H1 (cell line): ENCODE data around the gene MNAT1. TPM values are rescaled to one million over a fixed set of nuclear protein-coding genes. Genes with fewer than 3 reads are reported as not detected.

ENCODE experiments used
- CTCF ChIA-PET: fragments of 300-600 bp; sonication (Branson Sonifier 250); formaldehyde crosslinking; loops from one replicate; lab custom pipeline; 2021; ENCODE audit not compliant: partially characterized antibody; lab: Charles Lee
- POLR2A ChIA-PET: fragments of 300-600 bp; sonication (Branson Sonifier 250); formaldehyde crosslinking; loops from one replicate; lab custom pipeline; 2021; ENCODE audit warnings: inconsistent platforms; ENCODE audit not compliant: partially characterized antibody; lab: Charles Lee
- DNase-seq, 2 experiments: peaks; one replicate each; pipeline versions ENCODE4 v3.0.0 to v3.0.0-alpha.2; 2010 to 2022; ENCODE audit warnings: low spot score in 2 of 2, low read depth in 1 of 2, mixed read lengths in 1 of 2
- FAIRE-seq: peaks from 2 replicates; lab custom pipeline; 2011; peaks lifted over from hg19 to GRCh38; lab: Jason Lieb, UNC
- H2AFZ ChIP-seq: 2 replicates; pipeline ENCODE4 v1.8.1; 2012; ENCODE audit warnings: low read length, inconsistent platforms
- H2AK5ac ChIP-seq: 2 replicates; pipeline ENCODE4 v1.6.1; 2013; ENCODE audit warnings: low read depth, low read length
- H2BK120ac ChIP-seq: replicated peaks from 2 replicates; pipeline ENCODE3; 2013; ENCODE audit warnings: low read depth, low read length, inconsistent platforms
- H2BK12ac ChIP-seq: 2 replicates; pipeline ENCODE4 v1.6.1; 2013; ENCODE audit warnings: low read depth, low read length
- H2BK15ac ChIP-seq: 2 replicates; pipeline ENCODE4 v1.6.1; 2013; ENCODE audit warnings: low read length
- H2BK20ac ChIP-seq: 2 replicates; pipeline ENCODE4 v1.6.1; 2013; ENCODE audit warnings: low read length
- H2BK5ac ChIP-seq: 2 replicates; pipeline ENCODE4 v1.6.1; 2013; ENCODE audit warnings: low read depth, low read length
- H3K14ac ChIP-seq: 2 replicates; pipeline ENCODE4 v1.6.1; 2013; ENCODE audit warnings: inconsistent platforms; ENCODE audit not compliant: insufficient read length
- H3K18ac ChIP-seq: 2 replicates; pipeline ENCODE4 v1.6.1; 2013; ENCODE audit warnings: low read length; ENCODE audit errors: extremely low read depth
- H3K23ac ChIP-seq: 2 replicates; pipeline ENCODE4 v1.6.1; 2013; ENCODE audit warnings: inconsistent platforms; ENCODE audit not compliant: insufficient read length
- H3K23me2 ChIP-seq: 2 replicates; pipeline ENCODE4 v1.6.1; 2013; ENCODE audit warnings: low read depth, low read length
- H3K27ac ChIP-seq: 2 replicates; pipeline ENCODE4 v1.6.1; 2011; ENCODE audit warnings: low read depth, low read length, inconsistent platforms
- H3K27me3 ChIP-seq, 4 experiments: replicated peaks in 1 of 4; 1 replicate in 1 of 4; 2 replicates in 3 of 4; pipeline versions ENCODE4 v1.6.1 to v1.8.1; 2011 to 2013; ENCODE audit warnings: low read length in 3 of 4, mild to moderate bottlenecking in 3 of 4, inconsistent platforms in 2 of 4, mixed read lengths in 2 of 4, moderate library complexity in 1 of 4; ENCODE audit not compliant: control insufficient read depth in 3 of 4, insufficient read depth in 3 of 4; ENCODE audit errors: extremely low read depth in 1 of 4
- H3K36me3 ChIP-seq, 4 experiments: 2 replicates each; pipeline versions ENCODE4 v1.6.1 to v1.8.1; 2011 to 2013; ENCODE audit warnings: mild to moderate bottlenecking in 4 of 4, low read length in 3 of 4, moderate library complexity in 2 of 4, control low read depth in 1 of 4, inconsistent platforms in 1 of 4; ENCODE audit not compliant: insufficient read depth in 4 of 4, control insufficient read depth in 2 of 4
- H3K4ac ChIP-seq: replicated peaks from 2 replicates; pipeline ENCODE3; 2013; ENCODE audit warnings: low read length, low read depth, mixed read lengths, inconsistent platforms; ENCODE audit not compliant: insufficient read length
- H3K4me1 ChIP-seq, 4 experiments: replicated peaks in 1 of 4; 1 replicate in 1 of 4; 2 replicates in 3 of 4; pipeline versions ENCODE4 v1.6.1 to v1.8.1; 2011 to 2013; ENCODE audit warnings: low read length in 3 of 4, inconsistent platforms in 2 of 4, mixed read lengths in 1 of 4; ENCODE audit not compliant: insufficient read depth in 4 of 4, control insufficient read depth in 3 of 4
- H3K4me2 ChIP-seq, 2 experiments: 2 replicates each; pipeline versions ENCODE4 v1.6.1 to v1.8.1; 2011 to 2013; ENCODE audit warnings: low read depth in 2 of 2, low read length in 2 of 2, control low read depth in 1 of 2, inconsistent platforms in 1 of 2, mild to moderate bottlenecking in 1 of 2; ENCODE audit not compliant: insufficient read depth in 1 of 2
- H3K4me3 ChIP-seq, 4 experiments: fragments of 200-600, 300-600 bp in 1 of 4; sonication (generic), shearing (Covaris generic), sonication (Bioruptor Twin) in 1 of 4; 2 replicates each; pipeline versions ENCODE4 v1.5.1 to v1.8.1; 2011 to 2016; ENCODE audit warnings: low read length in 4 of 4, low read depth in 3 of 4, control low read depth in 2 of 4, inconsistent platforms in 2 of 4, mild to moderate bottlenecking in 2 of 4, mixed read lengths in 1 of 4, moderate library complexity in 1 of 4; ENCODE audit not compliant: insufficient read depth in 2 of 4; ENCODE audit errors: extremely low read depth in 1 of 4
- H3K56ac ChIP-seq: replicated peaks from 2 replicates; pipeline ENCODE3; 2013; ENCODE audit warnings: low read depth, mild to moderate bottlenecking, mixed read lengths, low read length, inconsistent platforms; ENCODE audit not compliant: insufficient read length
- H3K79me1 ChIP-seq: 2 replicates; pipeline ENCODE4 v1.6.1; 2013; ENCODE audit warnings: low read depth, low read length, control low read depth
- H3K79me2 ChIP-seq, 2 experiments: 2 replicates each; pipeline versions ENCODE4 v1.6.1 to v1.8.1; 2012 to 2013; ENCODE audit warnings: low read length in 2 of 2, mild to moderate bottlenecking in 2 of 2, inconsistent platforms in 1 of 2; ENCODE audit not compliant: insufficient read depth in 2 of 2, control insufficient read depth in 1 of 2
- H3K9ac ChIP-seq, 4 experiments: replicated peaks in 1 of 4; 1 replicate in 1 of 4; 2 replicates in 3 of 4; pipeline versions ENCODE4 v1.6.1 to v1.8.1; 2011 to 2013; ENCODE audit warnings: low read depth in 3 of 4, low read length in 3 of 4, control low read depth in 2 of 4, mild to moderate bottlenecking in 2 of 4, moderate library complexity in 2 of 4, inconsistent platforms in 1 of 4; ENCODE audit errors: extremely low read depth in 1 of 4
- H3K9me3 ChIP-seq, 2 experiments: 2 replicates each; pipeline versions ENCODE4 v1.6.1 to v1.8.1; 2012 to 2013; ENCODE audit warnings: mild to moderate bottlenecking in 2 of 2, moderate library complexity in 2 of 2, control low read depth in 1 of 2, inconsistent platforms in 1 of 2, low read depth in 1 of 2, low read length in 1 of 2, mixed read lengths in 1 of 2; ENCODE audit not compliant: insufficient read depth in 2 of 2
- H4K20me1 ChIP-seq, 2 experiments: replicated peaks in 1 of 2; 2 replicates each; pipeline versions ENCODE3 to v1.8.1; 2011 to 2013; ENCODE audit warnings: inconsistent platforms in 2 of 2, low read length in 2 of 2, mild to moderate bottlenecking in 1 of 2; ENCODE audit not compliant: insufficient read depth in 2 of 2, control insufficient read depth in 1 of 2
- H4K5ac ChIP-seq: 2 replicates; pipeline ENCODE4 v1.6.1; 2013; ENCODE audit warnings: low read length, low read depth, mixed read lengths, inconsistent platforms; ENCODE audit not compliant: insufficient read length
- H4K8ac ChIP-seq: 2 replicates; pipeline ENCODE4 v1.8.0; 2013; ENCODE audit warnings: mild to moderate bottlenecking, moderate library complexity, low read length, inconsistent platforms; ENCODE audit not compliant: insufficient read depth; ENCODE audit errors: extremely low read depth
- H4K91ac ChIP-seq: replicated peaks from 2 replicates; pipeline ENCODE3; 2013; ENCODE audit warnings: low read length, mixed read lengths, inconsistent platforms; ENCODE audit not compliant: insufficient read length
- ATF2 ChIP-seq: IDR thresholded peaks from 2 replicates; pipeline ENCODE4 v1.6.1; 2012; ENCODE audit warnings: low read length, inconsistent platforms
- BACH1 ChIP-seq: IDR thresholded peaks from 2 replicates; pipeline ENCODE4 v1.6.1; 2012; ENCODE audit warnings: low read length, improper control_type of control experiment
- CBX5 ChIP-seq: fragments of 300-800, 300-1000 bp; sonication (generic); IDR thresholded peaks from 2 replicates; pipeline ENCODE4 v1.7.1; 2016; ENCODE audit warnings: antibody characterized with exemption, low read length, low read depth
- CEBPB ChIP-seq: IDR thresholded peaks from 2 replicates; pipeline ENCODE4 v1.6.1; 2012; ENCODE audit warnings: low read depth, low read length
- CHD2 ChIP-seq: IDR thresholded peaks from 2 replicates; pipeline ENCODE4 v1.6.1; 2012; ENCODE audit warnings: low read length, improper control_type of control experiment
- EGR1 ChIP-seq: IDR thresholded peaks from 2 replicates; pipeline ENCODE4 v1.6.1; 2011; ENCODE audit warnings: low read depth, low read length, borderline replicate concordance
- EP300 ChIP-seq, 2 experiments: IDR thresholded peaks; 1 replicate in 1 of 2; 2 replicates in 1 of 2; pipeline ENCODE4 v1.6.1; 2011 to 2012; ENCODE audit warnings: low read depth in 2 of 2, low read length in 2 of 2, mild to moderate bottlenecking in 2 of 2, borderline replicate concordance in 1 of 2, inconsistent platforms in 1 of 2, moderate library complexity in 1 of 2
- EZH2 ChIP-seq: fragments of 200-600 bp; sonication (generic); IDR thresholded peaks from 2 replicates; pipeline ENCODE4 v1.7.1; 2012; ENCODE audit warnings: low read depth, mild to moderate bottlenecking, moderate library complexity, low read length, inconsistent platforms; ENCODE audit not compliant: severe bottlenecking
- RBBP5 ChIP-seq: IDR thresholded peaks from 2 replicates; pipeline ENCODE4 v1.7.1; 2012; ENCODE audit warnings: low read depth, mild to moderate bottlenecking, inconsistent platforms, low read length, moderate library complexity, borderline replicate concordance
- RNF2 ChIP-seq: fragments of 200-900, 300-1000 bp; sonication (generic); IDR thresholded peaks from 2 replicates; pipeline ENCODE4 v1.7.1; 2016; ENCODE audit warnings: borderline replicate concordance, low read depth, mild to moderate bottlenecking, antibody characterized with exemption, low read length; ENCODE audit not compliant: poor library complexity, severe bottlenecking; ENCODE audit errors: missing control alignments
- SAP30 ChIP-seq: fragments of 300-600 bp; sonication (generic); IDR thresholded peaks from 2 replicates; pipeline ENCODE4 v1.7.1; 2012; ENCODE audit warnings: low read length, moderate library complexity, mild to moderate bottlenecking, inconsistent platforms; ENCODE audit not compliant: insufficient read depth, insufficient replicate concordance
- SUZ12 ChIP-seq: fragments of 200-600 bp; sonication (generic); IDR thresholded peaks from 2 replicates; pipeline ENCODE4 v1.6.1; 2012; ENCODE audit warnings: mild to moderate bottlenecking, inconsistent platforms, low read length, moderate library complexity, mixed read lengths
- WGBS, 2 experiments: shearing (Covaris generic) in 1 of 2; methylation state at CpG; one replicate each; pipeline versions ENCODE4 v1.1.6 to v1.1.7; 2013 to 2015; ENCODE audit warnings: low lambda C conversion rate in 2 of 2, mixed read lengths in 2 of 2, inconsistent platforms in 1 of 2, low coverage in 1 of 2, missing lambda C conversion rate in 1 of 2; ENCODE audit not compliant: insufficient replicate concordance in 2 of 2, insufficient coverage in 1 of 2, insufficient read length in 1 of 2; ENCODE audit errors: extremely low coverage in 1 of 2, missing lambda C conversion rate in 1 of 2; 5-methylcytosine and 5-hydroxymethylcytosine counted together
- polyA plus RNA-seq, 7 experiments: library from polyadenylated mRNA; depleted of rRNA in 3 of 7; stranded (reverse) in 5 of 7; unstranded in 2 of 7; fragments of >200 nt in 5 of 7; fragments of 200-250 nt in 2 of 7; gene quantifications; 1 replicate in 5 of 7; 2 replicates in 1 of 7; 4 replicates in 1 of 7; pipeline versions ENCODE4 v1.2.1 to v1.2.3, GENCODE V29; 2011 to 2013; ENCODE audit warnings: missing spikeins in 2 of 7, mixed read lengths in 2 of 7
- total RNA-seq: library from RNA; stranded (reverse); fragmentation: NEBNext Ultra II Directional; extraction: Animal tissue kit (Norgen Biotek cat#: 25700); gene quantifications from 2 replicates; pipeline ENCODE4 v1.2.1, GENCODE V29; 2021

The MNAT1 gene
- total and polyA plus RNA-seq, 2 of the 8 experiments (the other 6 are each of a cell fraction or from before 2014, with no cell fraction given), result 34.7 to 52.1 TPM

GRCh38 chr14:60859525-60859924 lies 125.0 kb downstream of the MNAT1 start:
- H3K9ac ChIP-seq, result no peak overlapping the region
- no peak overlapping the region for H4K8ac ChIP-seq
- no peak overlapping the region for H3K56ac ChIP-seq
- no peaks in the 10 kb centered on the region for H4K20me1 ChIP-seq
- no peak overlapping the region for H3K4ac ChIP-seq
- H2AK5ac ChIP-seq, result no peak overlapping the region
- H4K5ac ChIP-seq, result no peak overlapping the region
- H3K18ac ChIP-seq, result no peak overlapping the region
- no peak overlapping the region for H2BK20ac ChIP-seq
- H3K4me2 ChIP-seq, result no peak overlapping the region
- no peak overlapping the region for H3K14ac ChIP-seq
- WGBS, 2 experiments, result 87% methylated on average over 2 of the region's 2 CpGs; no CpG with 5 or more reads in 1 of the 2 experiments
- no peak overlapping the region for H3K4me3 ChIP-seq
- H4K91ac ChIP-seq, result no peak overlapping the region
- H2BK5ac ChIP-seq, result no peak overlapping the region
- no peak overlapping the region for H2BK15ac ChIP-seq
- no peaks in the 10 kb centered on the region for H3K79me1 ChIP-seq
- H3K79me2 ChIP-seq, result no peaks in the 10 kb centered on the region
- no peak for FAIRE-seq
- H2BK120ac ChIP-seq, result no peak overlapping the region
- no peak overlapping the region for H3K27ac ChIP-seq
- H2BK12ac ChIP-seq, result no peak overlapping the region
- H3K36me3 ChIP-seq, result peaks cover 0 to 2% (median 0%) of the 10 kb centered on the region in 4 experiments; a peak in 1 of 8 replicates
- H3K27me3 ChIP-seq, result no peaks in the 10 kb centered on the region
- no peak overlapping the region for H2AFZ ChIP-seq
- H3K23ac ChIP-seq, result no peak overlapping the region
- CTCF ChIA-PET, result no interaction called here
- DNase-seq, result no peak
- no peaks in the 10 kb centered on the region; the same call in 1 of the 2 replicates for H3K23me2 ChIP-seq
- POLR2A ChIA-PET, result no interaction called here
- no peaks in the 10 kb centered on the region for H3K4me1 ChIP-seq
- H3K9me3 ChIP-seq, result no peaks in the 10 kb centered on the region; a peak in 1 of 4 replicates
- no peak for TF ChIP-seq ATF2
- no peak for TF ChIP-seq CEBPB
- TF ChIP-seq RBBP5, result no peak
- TF ChIP-seq CBX5, result no peak
- TF ChIP-seq SAP30, result no peak
- no peak for TF ChIP-seq BACH1
- TF ChIP-seq RNF2, result no peak
- no peak for TF ChIP-seq SUZ12
- no peak for TF ChIP-seq EP300 (IDR thresholded peaks at IDR 0.05; ENCODE audit: borderline replicate concordance in 1 of 2, low read depth in 2 of 2, low read length in 2 of 2)
- no peak for TF ChIP-seq CHD2
- no peak for TF ChIP-seq EGR1
- no peak for TF ChIP-seq EZH2
